GM06990 (cell line): ENCODE results near the gene CCDC126.

Experiments
- DNase-seq: peaks from one replicate; pipeline ENCODE4 v3.0.0-alpha.2; 2011; ENCODE audit not compliant: insufficient read length; ENCODE audit errors: extremely low read depth
- H3K27me3 ChIP-seq: replicated peaks from 2 replicates; pipeline ENCODE4 v1.6.0; 2011; ENCODE audit warnings: low read length; ENCODE audit not compliant: control insufficient read depth, insufficient read depth
- H3K36me3 ChIP-seq: 2 replicates; pipeline ENCODE4 v1.5.1; 2011; ENCODE audit warnings: low read length; ENCODE audit not compliant: control insufficient read depth, insufficient read depth
- H3K4me3 ChIP-seq: replicated peaks from 2 replicates; pipeline ENCODE4 v1.5.1; 2011; ENCODE audit warnings: low read depth, mild to moderate bottlenecking, control low read depth, low read length
- TF ChIP-seq, protein P1 (sequence below): IDR thresholded peaks from 2 replicates; pipeline ENCODE4 v1.5.1; 2011; ENCODE audit warnings: low read length, control low read depth, mild to moderate bottlenecking, inconsistent platforms; ENCODE audit not compliant: insufficient read depth, poor library complexity, severe bottlenecking

CCDC126 gene

DNA sequence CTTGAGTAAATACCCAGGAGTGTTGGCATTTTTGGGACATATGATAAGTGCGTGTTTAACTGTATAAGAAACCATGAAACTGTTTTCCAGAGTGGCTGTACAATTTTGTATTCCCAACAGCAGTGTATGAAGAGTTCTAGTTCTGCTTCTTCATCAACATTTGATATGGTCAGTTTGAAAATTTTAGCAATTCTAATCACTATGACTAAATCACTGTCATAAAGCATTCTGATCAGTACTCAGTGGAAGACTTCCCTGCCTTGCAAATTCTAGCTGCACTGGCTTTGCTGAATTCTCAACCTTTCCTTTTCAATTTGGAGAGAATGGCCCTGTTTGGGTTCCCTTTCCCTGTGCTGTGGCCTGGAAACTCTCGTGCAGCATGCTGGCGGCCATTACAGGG is 64.2 kb downstream of the CCDC126 start:
- H3K36me3 ChIP-seq: no peaks in the 10 kb centered on the region
- TF ChIP-seq, protein P1, sequence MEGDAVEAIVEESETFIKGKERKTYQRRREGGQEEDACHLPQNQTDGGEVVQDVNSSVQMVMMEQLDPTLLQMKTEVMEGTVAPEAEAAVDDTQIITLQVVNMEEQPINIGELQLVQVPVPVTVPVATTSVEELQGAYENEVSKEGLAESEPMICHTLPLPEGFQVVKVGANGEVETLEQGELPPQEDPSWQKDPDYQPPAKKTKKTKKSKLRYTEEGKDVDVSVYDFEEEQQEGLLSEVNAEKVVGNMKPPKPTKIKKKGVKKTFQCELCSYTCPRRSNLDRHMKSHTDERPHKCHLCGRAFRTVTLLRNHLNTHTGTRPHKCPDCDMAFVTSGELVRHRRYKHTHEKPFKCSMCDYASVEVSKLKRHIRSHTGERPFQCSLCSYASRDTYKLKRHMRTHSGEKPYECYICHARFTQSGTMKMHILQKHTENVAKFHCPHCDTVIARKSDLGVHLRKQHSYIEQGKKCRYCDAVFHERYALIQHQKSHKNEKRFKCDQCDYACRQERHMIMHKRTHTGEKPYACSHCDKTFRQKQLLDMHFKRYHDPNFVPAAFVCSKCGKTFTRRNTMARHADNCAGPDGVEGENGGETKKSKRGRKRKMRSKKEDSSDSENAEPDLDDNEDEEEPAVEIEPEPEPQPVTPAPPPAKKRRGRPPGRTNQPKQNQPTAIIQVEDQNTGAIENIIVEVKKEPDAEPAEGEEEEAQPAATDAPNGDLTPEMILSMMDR: no peak

DNA sequence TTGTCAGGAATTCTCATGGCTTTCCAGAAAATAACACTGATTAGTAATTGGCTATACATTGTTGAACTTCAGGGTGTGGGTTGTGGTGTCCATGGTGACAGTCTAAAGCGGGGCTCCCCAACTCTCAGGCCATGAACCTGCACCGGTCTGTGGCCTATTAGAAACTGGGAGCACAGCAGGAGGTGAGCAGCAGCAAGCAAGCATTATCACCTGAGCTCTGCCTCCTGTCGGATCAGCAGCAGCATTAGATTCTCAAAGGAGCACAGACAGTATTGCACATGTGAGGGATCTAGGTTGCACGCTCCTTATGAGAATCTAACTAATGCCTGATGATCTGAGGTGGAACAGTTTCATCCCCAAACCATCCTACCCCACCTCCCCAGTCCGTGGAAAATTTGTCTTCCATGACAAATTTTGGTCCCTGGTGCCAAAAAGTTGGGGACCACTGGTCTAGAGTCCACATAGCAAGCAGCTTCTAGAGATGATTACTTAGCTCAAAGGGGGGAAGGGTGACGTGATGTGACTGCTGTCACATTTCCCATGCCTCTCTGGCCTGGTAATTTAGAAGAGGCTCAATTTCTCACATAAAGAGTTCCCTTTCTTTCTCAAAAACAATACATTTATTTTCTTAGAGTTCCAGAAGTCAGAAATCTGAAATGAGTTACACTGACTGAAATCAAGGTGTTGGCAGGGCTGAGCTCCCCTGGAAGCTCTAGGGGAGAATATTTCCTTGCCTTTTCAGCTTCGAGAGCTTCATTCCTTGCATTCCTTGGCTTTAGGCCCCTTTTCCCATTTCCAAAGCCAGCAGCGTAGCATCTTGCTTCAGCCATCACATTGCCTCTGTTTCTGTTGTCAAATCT is 65.2 kb downstream of the CCDC126 start:
- DNase-seq: no peak
- no peaks in the 10 kb centered on the region for H3K36me3 ChIP-seq

More for the DNA sequence above, 64.2 kb downstream of the CCDC126 start:
- no peak overlapping the region for H3K4me3 ChIP-seq
- no peak for DNase-seq
- no peaks in the 10 kb centered on the region for H3K27me3 ChIP-seq

DNA sequence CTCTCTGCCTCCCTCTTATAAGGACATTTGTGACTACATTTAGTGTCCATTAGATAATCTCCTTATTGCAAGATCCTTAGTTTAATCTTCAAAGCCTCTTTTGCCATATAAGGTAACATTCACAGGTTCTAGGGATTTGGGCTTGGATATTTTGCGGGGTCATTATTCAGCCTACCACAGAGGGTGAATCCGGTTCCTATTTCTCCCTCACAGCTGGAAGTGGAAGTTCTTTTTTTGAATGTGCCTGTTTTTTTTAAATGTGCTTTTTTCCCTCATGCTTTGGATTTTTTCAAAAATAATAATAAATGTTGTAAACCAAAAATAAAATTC is 65.8 kb downstream of the CCDC126 start:
- DNase-seq: no peak
- TF ChIP-seq, protein P1: no peak
- Histone ChIP-seq H3K4me3 (no peak overlapping the region), H3K27me3 (no peaks in the 10 kb centered on the region), H3K36me3 (no peaks in the 10 kb centered on the region)

More for the DNA sequence above, 65.2 kb downstream of the CCDC126 start:
- Histone ChIP-seq H3K4me3 (no peak overlapping the region), H3K27me3 (no peaks in the 10 kb centered on the region)
- TF ChIP-seq, protein P1: no peak

DNA sequence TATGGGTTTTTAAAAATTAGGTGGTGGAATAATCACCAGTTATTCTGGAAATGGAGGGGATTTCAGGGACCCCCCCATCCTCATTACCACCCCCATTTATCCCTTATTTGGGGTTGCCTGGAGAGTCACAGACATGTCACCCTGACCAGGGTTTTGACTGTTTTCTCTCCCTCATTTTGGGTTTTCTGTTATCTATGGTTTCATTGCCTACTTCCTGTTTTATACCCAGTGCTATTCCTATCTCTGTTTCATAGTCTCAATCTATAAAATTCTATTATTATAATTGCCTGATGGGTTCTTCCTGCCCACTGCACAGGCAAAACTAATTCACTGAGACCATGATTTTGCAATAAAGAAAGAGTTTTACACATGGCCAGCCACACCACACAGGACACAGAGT is 66.9 kb downstream of the CCDC126 start:
- Histone ChIP-seq H3K27me3 (no peaks in the 10 kb centered on the region), H3K36me3 (no peaks in the 10 kb centered on the region), H3K4me3 (no peak overlapping the region)
- no peak for DNase-seq
- TF ChIP-seq, protein P1: no peak

DNA sequence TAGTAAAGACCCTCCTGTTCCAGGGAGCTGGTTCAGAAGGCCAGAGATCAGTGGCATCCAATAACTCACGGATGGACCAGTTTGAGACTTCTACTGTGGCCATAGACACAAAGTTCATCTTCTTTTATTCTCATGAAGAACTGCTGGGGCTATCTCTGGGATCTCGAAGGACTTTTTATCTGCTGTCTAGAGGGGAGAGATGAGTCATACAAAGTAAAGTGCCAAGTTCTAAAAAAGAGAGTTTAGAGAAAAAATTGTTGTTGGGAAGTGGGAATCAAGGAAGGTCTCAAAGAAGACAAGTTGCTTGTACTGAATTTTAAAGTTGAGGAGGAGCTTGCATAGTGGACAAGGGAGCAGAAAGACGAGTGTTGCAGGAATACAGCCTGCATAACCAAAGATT is 74.9 kb downstream of the CCDC126 start:
- H3K4me3 ChIP-seq: no peak overlapping the region
- no peaks in the 10 kb centered on the region for H3K27me3 ChIP-seq
- no peak for DNase-seq
- TF ChIP-seq, protein P1: no peak
- H3K36me3 ChIP-seq: no peaks in the 10 kb centered on the region
